ENCODE data around the gene PIGM.
A peak's percentile ranks its signal among the peaks of the same experiment; 100 is the strongest.

PIGM gene

GRCh38 chr1:160031365-160032164 is at the start of gene PIGM:
Gene PIGM, minus strand, starts transcription at chr1:160031990. Its CDS starts 251 bp downstream, at chr1:160031739.
- DNase-seq (ENCODE audit: low read depth): peak; percentile 91

DNA sequence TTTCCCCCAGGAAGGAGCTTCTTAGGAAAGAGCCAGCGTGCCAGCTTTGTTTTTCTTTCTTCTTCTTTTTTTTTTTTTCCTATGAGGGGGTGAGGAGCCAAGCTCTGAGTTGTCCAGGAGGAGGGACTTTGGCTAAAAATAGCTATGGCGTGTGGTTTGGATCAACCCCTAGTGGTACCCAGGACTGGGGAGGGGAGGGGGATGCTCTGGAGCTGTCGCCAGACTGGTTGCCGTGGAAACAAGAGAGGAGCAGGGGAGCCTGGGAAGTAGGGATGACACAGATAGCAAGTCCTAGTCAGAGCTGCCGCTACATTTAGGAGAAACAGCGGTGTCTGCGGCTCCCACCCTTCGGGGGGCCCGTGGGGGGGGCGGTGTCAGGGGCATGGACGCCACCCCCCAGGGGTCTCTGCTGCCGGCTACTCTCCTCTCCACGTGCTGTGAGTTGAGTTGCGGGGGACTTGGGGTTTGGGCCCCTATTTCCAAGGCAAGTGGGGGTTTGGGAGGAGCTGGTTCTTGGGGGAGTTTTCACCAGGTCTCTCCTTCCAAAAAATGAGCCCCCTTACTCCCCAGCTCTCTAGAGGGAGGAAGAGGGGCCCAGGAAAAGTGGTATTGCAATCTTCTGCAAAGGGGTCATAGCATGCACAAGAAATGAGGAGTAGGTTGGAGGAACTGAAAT is 49.6 kb upstream of the PIGM start, which contains the start of gene KCNJ9:
Gene KCNJ9 (plus strand): TSS at position 278 of the 676 bp plus-strand sequence. CDS start 2,493 bp downstream, outside the sequence.
- DNase-seq (ENCODE audit: low read depth): no peak

DNA sequence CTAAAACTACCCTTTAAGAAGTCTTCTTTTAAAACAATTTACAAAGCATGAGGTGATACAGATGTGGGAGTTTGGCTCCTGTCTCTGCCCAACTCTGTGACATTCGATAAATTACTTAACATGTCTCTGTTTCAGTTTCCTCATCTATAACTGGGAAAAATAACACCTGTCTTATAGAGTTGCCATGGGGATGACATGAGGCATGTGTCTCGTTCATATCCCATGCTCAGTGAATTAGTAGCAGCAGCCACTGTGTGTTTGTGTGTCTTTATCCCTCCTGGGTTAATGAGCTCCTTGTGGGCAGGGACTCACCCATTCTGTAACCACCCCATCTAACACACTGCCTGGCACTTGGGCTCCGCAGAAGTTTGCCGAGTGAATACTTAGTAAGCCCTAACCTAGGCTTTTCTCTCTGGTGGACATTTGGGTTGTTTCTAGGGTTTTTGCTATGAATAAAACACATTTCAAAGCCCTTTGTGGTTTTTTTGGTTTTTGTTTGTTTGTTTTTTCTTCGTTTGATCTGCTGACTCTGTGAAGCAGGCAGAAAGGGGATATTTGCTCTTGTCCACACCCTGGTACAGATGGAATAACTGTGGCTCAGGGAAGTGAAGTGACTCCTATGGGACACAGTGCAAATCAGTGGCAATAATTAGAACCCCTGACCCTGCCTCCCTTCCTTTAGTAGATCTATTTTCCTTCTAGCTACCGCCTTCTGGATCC is 48.8 kb upstream of the PIGM start:
- no peak for DNase-seq (ENCODE audit: low read depth)

DNA sequence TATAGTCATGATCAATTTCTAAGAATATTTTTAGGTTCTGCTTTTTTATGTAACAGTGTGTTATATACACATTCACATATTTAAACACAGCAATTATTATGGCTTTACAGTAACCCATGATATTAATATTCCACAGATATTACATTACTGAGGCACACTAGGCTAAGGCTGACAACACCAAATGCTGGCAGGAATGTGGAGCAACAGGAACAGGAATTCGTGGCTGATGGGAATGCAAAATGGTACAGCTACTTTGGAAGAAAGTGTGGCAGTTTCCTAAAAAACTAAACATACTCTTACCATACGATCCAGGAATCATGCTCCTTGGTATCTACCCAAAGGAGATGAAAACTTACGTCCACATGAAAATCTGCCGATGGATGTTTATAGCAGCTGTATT is 47.7 kb upstream of the PIGM start:
- DNase-seq (ENCODE audit: low read depth): no peak

DNA sequence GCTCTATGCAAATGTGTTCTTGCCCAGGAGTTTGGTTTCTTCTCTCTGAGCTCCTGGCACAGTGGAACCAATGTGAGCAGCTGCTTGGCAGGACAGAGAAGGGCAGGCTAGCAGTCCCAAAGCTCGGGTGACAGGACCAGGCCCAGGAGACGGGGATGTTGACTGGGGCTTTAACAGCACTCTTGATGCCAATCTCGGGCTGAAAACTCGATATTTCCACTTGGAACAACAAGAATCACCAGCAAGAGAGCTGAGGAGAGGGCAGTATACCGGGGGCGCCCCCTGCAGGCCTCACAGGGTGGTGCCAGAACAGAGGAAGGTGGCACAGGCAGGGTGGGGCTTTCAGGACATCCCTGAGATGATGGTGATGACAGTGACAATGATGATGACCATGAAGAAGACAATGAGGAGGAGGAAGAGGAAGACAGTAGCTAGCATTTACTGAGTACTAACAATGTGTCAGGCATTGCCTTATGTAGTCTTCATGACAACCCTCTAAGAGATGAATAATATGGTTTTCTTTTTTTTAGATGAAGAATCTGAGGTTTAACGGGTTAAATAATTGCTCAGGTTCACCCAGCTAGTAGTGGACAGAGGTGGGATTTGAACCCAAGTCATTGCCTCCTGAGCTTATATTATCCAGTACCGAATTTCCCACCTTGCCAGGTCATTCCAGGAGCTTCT is 46.9 kb upstream of the PIGM start:
- peak; percentile 61 for DNase-seq (ENCODE audit: low read depth)

- DNase-seq (ENCODE audit: low read depth): no peak
Observed at GRCh38 chr1:160077486-160077885, 45.7 kb upstream of the PIGM start.

DNA sequence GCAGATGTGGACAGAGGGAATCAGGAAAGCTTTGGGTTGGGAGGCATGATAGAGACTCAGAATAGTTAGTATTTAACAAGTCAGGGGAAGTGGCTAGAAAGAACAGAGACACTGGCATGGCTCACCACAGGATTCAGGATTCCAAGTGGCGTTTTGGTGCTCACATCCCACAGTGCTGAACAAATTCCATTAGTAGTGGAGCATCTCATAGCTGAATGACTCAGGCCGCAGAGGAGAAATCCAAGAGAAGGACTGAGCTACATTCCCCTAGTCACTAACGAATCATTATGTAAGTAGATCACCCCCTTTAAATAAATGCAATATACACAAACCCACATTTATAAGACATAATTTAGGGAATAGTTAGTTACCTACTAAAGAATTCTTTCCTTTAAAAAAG is 44.5 kb upstream of the PIGM start:
- DNase-seq (ENCODE audit: low read depth): no peak

DNA sequence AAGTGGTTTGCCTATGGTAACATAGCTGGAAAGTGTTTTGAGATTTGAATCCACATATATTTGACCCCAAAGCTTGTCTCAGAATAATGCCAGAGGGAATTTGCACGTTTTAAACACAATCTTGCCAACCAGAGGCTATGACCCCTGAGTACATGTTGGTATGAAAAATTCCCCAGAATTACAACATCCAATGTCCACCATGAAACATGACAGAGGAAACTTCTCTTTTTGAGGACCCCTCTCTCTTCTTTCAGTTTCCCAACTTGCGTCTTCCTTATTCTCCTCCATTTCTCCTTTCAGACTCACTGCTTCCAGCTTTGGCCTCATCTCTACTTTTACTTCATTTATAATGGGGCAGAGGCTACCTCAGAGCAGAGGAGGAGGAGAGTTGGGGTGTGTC is 44.0 kb upstream of the PIGM start:
- no peak for DNase-seq (ENCODE audit: low read depth)

GRCh38 chr1:160074865-160075264 is 43.1 kb upstream of the PIGM start:
- no peak for DNase-seq (ENCODE audit: low read depth)

DNA sequence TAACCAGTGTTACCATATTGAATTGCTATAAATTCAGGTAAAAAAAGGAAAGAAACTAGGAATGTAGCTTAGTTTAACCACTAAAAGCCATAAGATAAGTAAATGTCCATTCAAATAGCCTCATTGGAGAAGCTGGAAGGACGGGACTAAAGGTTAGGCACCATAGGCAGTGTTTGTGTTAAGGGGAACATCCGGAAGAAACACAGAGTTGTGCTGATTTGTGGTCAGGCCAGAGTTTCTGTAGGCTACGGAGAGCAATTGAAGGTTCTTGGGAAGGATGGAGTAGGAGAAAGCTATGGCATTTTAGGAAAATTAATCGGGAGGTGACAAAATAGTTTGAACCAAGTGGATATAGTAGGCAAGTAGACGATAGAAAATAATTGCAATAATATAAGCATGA is 39.5 kb upstream of the PIGM start:
- no peak for DNase-seq (ENCODE audit: low read depth)

GRCh38 chr1:160070243-160071163 is 38.7 kb upstream of the PIGM start:
- peak; percentile 51 for DNase-seq (ENCODE audit: low read depth)

DNA sequence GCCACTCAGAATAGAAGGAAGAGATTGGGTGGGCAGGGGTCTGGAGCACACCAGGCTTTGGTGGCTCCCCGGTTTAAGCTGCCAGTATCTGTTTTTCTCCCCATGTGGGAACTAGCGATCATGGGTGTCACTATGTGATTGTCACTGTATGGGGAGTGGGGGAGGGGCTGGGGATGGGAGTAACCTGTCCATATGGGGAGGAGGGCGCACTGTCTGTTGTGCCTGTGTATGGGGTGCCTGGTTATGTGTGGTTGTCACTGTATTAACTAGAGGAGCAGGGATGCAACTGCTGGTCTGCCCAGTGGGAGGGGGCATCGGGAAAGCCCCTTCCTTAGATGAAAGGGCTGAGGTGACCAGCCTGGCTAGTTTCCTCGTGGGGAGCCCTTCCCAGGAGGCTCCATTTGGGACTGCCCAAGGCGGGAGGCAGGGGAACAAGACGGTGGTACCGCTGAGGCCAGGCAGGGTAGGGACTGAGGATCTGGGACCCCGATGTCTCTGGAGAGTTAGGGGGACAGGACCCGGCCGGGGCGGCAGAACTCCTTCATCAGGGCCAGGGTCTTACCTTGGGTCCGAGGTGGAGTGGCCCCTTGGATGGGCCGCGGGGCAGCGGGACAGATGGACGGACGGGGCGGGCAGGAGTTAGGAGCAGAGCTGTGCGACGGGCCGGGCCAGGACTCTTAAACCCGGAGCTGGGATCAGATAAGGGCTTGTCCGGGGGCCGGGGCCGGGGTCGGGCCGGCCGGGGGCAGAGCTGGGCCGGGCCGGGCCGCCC is 37.9 kb upstream of the PIGM start, which contains the start of gene KCNJ10:
Gene KCNJ10 (minus strand): TSS at position 701 of the 772 bp plus-strand sequence. CDS start 27,628 bp downstream, outside the sequence.
- no peak for DNase-seq (ENCODE audit: low read depth)

DNA sequence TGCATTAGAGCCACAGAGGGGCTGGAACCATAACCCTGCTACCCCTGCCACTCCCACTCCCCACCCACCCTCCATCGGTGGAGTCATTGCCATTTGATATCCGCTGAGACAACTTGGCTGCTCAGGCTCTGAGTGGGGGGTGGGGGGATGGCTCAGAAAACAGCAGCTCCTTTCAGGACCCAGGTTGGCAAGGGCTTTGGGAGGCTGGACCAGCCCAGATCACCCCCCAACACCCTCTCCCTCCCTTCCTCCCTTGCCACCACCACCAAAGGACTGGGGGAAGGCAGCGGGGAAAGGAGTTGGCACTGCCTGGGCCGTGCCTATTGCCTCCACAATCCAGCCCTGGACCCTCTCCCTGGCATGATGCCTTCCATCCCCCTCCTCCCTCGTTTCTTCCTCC is 36.4 kb upstream of the PIGM start:
- DNase-seq (ENCODE audit: low read depth): no peak

GRCh38 chr1:160066829-160067745 is 35.3 kb upstream of the PIGM start:
- no peak for DNase-seq (ENCODE audit: low read depth)

GRCh38 chr1:160064746-160065145 is 33.0 kb upstream of the PIGM start:
- DNase-seq (ENCODE audit: low read depth): no peak

GRCh38 chr1:160064164-160064563 is 32.4 kb upstream of the PIGM start:
- DNase-seq (ENCODE audit: low read depth): no peak

DNA sequence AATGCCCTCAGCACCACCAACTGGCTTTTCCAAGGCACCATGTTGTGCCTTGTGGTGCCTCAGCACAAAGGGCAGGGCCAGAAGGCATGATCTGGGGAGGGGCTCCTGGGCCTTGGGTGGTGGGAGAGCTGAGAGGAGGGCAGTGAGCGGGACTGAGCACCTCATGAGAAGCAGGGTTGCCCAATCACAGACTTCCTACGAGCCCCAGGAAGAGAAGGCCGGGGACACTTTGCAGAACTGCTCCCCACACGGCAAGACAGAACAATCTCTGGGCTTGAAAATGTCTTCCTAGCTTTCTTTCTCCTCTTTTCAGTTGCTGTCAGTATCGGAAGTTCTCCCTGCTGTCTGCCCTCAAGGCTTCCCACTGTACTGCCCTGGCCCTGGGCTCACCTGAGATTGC is 31.4 kb upstream of the PIGM start:
- no peak for DNase-seq (ENCODE audit: low read depth)

DNA sequence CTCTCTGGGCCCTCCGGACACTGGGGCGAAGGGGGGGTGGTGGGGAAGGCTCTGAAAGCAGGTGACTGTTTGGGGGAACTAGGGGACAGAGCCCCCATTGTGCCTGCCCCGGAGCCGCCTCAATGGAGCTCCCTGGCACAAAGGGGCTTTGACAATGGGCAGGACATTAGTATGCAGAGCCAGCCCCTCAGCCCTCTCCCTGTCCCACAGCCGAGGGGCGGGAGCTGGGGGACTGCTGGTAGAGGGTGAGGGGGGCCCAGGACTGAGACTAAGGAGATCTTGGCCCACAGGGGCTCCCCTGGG is 30.4 kb upstream of the PIGM start:
- no peak for DNase-seq (ENCODE audit: low read depth)

Measured in activated T-cell treated with anti-CD3 and anti-CD28 coated beads for 48 hours (primary cell).